Memory B cell (primary cell): ENCODE data around the gene TNNI3.

Experiments
- ATAC-seq: fragments of 150-1000 bp; cut with Tn5 transposase; 2 replicates; pipeline ENCODE4 v1.10.0; 2021; ENCODE audit warnings: low read depth, mild to moderate bottlenecking, moderate library complexity
- DNase-seq, 2 donors: peaks; one replicate each; pipeline ENCODE4 v3.0.0; 2022; ENCODE audit warnings: low spot score in 2 of 2
- H3K27ac Mint-ChIP-seq: one replicate; pipeline ENCODE4 v1.8.0; 2022; ENCODE audit warnings: mild to moderate bottlenecking, moderate library complexity, mixed read lengths
- H3K27me3 Mint-ChIP-seq: one replicate; pipeline ENCODE4 v1.8.0; 2022; ENCODE audit warnings: mixed read lengths
- H3K36me3 Mint-ChIP-seq: one replicate; pipeline ENCODE4 v1.8.0; 2022; ENCODE audit warnings: mild to moderate bottlenecking, mixed read lengths
- H3K4me1 Mint-ChIP-seq: one replicate; pipeline ENCODE4 v1.8.0; 2022; ENCODE audit warnings: mixed read lengths
- H3K4me3 Mint-ChIP-seq: one replicate; pipeline ENCODE4 v1.8.0; 2022; ENCODE audit warnings: mild to moderate bottlenecking, moderate library complexity, mixed read lengths
- H3K9me3 Mint-ChIP-seq: one replicate; pipeline ENCODE4 v1.8.0; 2022; ENCODE audit warnings: mixed read lengths

TNNI3 gene

DNA sequence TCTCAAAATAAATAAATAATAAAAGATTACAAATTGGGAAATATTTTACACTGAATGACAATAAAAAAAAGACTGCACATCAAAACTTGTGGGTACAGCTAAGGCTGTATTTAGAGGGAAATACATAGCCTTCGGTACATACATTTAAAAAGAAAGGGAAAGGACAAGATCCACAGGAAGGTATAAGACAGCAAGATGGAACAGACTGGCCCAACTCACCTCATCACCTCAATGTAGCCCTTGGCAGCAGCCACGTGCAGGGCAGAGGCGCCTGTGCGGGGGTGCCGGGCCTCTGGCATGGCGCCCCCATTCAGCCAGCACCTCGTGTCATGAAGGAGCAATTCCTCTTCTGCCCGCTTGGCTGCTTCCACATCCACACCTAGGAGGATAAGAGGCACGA, 54.3 kb downstream of the TNNI3 start:
- Mint-ChIP-seq H3K27me3 (no peaks in the 10 kb centered on the region), H3K9me3 (no peaks in the 10 kb centered on the region), H3K4me1 (peaks cover 5% of the 10 kb centered on the region), H3K27ac (no peak overlapping the region), H3K4me3 (no peak overlapping the region), H3K36me3 (peaks cover 26% of the 10 kb centered on the region)
- ATAC-seq (no peak), DNase-seq (no peak)
